Measurements from ENCODE around the gene RETREG2. TPM values are rescaled to one million over a fixed set of nuclear protein-coding genes. Genes with fewer than 3 reads are reported as not detected.
"Not testable (repeated sequence)": the region's sequence is repeated elsewhere in the genome, so short reads cannot be mapped to it uniquely, and the experiment has no call there.

RETREG2 gene
- total and polyA plus RNA-seq, 2 of the 8 experiments (the other 6 are each of a cell fraction or from before 2014, with no cell fraction given): 51.3 to 67.4 TPM

DNA sequence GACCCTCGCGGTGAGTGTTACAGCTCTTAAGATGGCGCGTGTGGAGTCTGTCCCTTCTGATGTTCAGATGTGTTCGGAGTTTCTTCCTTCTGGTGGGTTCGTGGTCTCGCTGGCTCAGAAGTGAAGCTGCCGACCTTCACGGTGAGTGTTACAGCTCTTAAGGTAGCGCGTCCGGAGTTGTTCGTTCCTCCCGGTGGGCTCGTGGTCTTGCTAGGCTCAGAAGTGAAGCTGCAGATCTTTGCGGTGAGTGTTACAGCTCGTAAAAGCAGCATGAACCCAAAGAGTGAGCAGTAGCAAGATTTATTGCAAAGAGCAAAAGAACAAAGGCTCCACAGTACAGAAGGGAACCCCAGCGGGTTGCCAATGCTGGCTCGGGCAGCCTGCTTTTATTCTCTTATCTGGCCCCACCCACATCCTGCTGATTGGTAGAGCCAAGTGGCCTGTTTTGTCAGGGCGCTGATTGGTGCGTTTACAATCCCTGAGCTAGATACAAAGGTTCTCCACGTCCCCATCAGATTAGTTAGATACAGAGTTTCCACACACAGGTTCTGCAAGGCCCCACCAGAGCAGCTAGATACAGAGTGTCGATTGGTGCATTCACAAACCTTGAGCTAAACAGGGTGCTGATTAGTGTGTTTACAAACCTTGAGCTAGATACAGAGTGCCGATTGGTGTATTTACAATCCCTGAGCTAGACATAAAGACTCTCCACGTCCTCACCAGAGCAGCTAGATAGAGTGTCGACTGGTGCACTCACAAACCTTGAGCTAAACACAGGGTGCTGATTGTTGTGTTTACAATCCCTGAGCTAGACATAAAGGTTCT, 22.6 kb downstream of the RETREG2 start:
- CTCF ChIA-PET (ENCODE audit: partially characterized antibody): interaction anchor here (0.7 to 3.5 kb wide), 6 partner anchors 9 to 95 kb away, joined by 3 to 9 read pairs (median 4); no protein-coding TSS in a partner anchor
- not testable (repeated sequence) for H3K4me1 ChIP-seq (replicated peaks in 1 of 4; ENCODE audit: control insufficient read depth in 3 of 4, insufficient read depth in 4 of 4, low read length in 3 of 4); H3K23ac ChIP-seq (ENCODE audit: insufficient read length); H3K9me3 ChIP-seq (ENCODE audit: insufficient read depth in 2 of 2, low read depth in 1 of 2, low read length in 1 of 2); H2BK120ac ChIP-seq (replicated peaks; ENCODE audit: low read depth, low read length); H3K56ac ChIP-seq (replicated peaks; ENCODE audit: insufficient read length, low read depth, low read length); H2BK20ac ChIP-seq (ENCODE audit: low read length); H3K27ac ChIP-seq (ENCODE audit: low read depth, low read length); H2AK5ac ChIP-seq (ENCODE audit: low read depth, low read length); H3K14ac ChIP-seq (ENCODE audit: insufficient read length); DNase-seq (ENCODE audit: low read depth in 1 of 2, low spot score in 2 of 2); H2BK12ac ChIP-seq (ENCODE audit: low read depth, low read length); H3K79me2 ChIP-seq (ENCODE audit: control insufficient read depth in 1 of 2, insufficient read depth in 2 of 2, low read length in 2 of 2); H4K20me1 ChIP-seq (replicated peaks in 1 of 2; ENCODE audit: control insufficient read depth in 1 of 2, insufficient read depth in 2 of 2, low read length in 2 of 2); H3K4me3 ChIP-seq (ENCODE audit: extremely low read depth in 1 of 4, insufficient read depth in 2 of 4, low read depth in 3 of 4, low read length in 4 of 4); H2BK5ac ChIP-seq (ENCODE audit: low read depth, low read length); H4K5ac ChIP-seq (ENCODE audit: insufficient read length, low read depth, low read length); FAIRE-seq; H2AFZ ChIP-seq (ENCODE audit: low read length); H3K18ac ChIP-seq (ENCODE audit: extremely low read depth, low read length); H3K4ac ChIP-seq (replicated peaks; ENCODE audit: insufficient read length, low read depth, low read length); H4K8ac ChIP-seq (ENCODE audit: extremely low read depth, insufficient read depth, low read length); H3K23me2 ChIP-seq (ENCODE audit: low read depth, low read length); H4K91ac ChIP-seq (replicated peaks; ENCODE audit: insufficient read length, low read length); H2BK15ac ChIP-seq (ENCODE audit: low read length); H3K79me1 ChIP-seq (ENCODE audit: low read depth, low read length); H3K27me3 ChIP-seq (replicated peaks in 1 of 4; ENCODE audit: control insufficient read depth in 3 of 4, extremely low read depth in 1 of 4, insufficient read depth in 3 of 4, low read length in 3 of 4); H3K9ac ChIP-seq (replicated peaks in 1 of 4; ENCODE audit: extremely low read depth in 1 of 4, low read depth in 3 of 4, low read length in 3 of 4); H3K4me2 ChIP-seq (ENCODE audit: insufficient read depth in 1 of 2, low read depth in 2 of 2, low read length in 2 of 2); H3K36me3 ChIP-seq (ENCODE audit: control insufficient read depth in 2 of 4, insufficient read depth in 4 of 4, low read length in 3 of 4)
- 92% methylated on average over 24 of the region's 26 CpGs; no CpG with 5 or more reads in 1 of the 2 experiments for WGBS, 2 experiments (ENCODE audit: extremely low coverage in 1 of 2, insufficient coverage in 1 of 2, insufficient read length in 1 of 2, insufficient replicate concordance in 2 of 2, low coverage in 1 of 2, low lambda C conversion rate in 2 of 2, missing lambda C conversion rate in 1 of 2)
- peak in 1 of 2 experiments; percentile 58; a peak in 1 of 3 replicates for TF ChIP-seq POLR2A (IDR thresholded peaks at IDR 0.05; ENCODE audit: control extremely low read depth in 1 of 2, low read depth in 2 of 2, low read length in 2 of 2)
- POLR2A ChIA-PET (ENCODE audit: partially characterized antibody): interaction anchor here (1.1 to 2.3 kb wide), 4 partner anchors 10 to 49 kb away, joined by 3 to 6 read pairs (median 3); partner anchors contain the start of gene ABCB6

Data from H1 (cell line).